AG09319 (cell line): Measurements from ENCODE around the gene SLC2A4RG.
"Not testable (repeated sequence)": the region's sequence is repeated elsewhere in the genome, so short reads cannot be mapped to it uniquely, and the experiment has no call there.

ENCODE experiments used
- DNase-seq: peaks from one replicate; pipeline ENCODE4 v3.0.0-alpha.2; 2010; ENCODE audit warnings: low read depth; ENCODE audit errors: extremely low read depth
- TF ChIP-seq, protein P1 (sequence below): IDR thresholded peaks from 2 replicates; pipeline ENCODE4 v1.5.1; 2011; ENCODE audit warnings: low read depth, mild to moderate bottlenecking, inconsistent platforms, low read length, moderate library complexity

The SLC2A4RG gene

DNA sequence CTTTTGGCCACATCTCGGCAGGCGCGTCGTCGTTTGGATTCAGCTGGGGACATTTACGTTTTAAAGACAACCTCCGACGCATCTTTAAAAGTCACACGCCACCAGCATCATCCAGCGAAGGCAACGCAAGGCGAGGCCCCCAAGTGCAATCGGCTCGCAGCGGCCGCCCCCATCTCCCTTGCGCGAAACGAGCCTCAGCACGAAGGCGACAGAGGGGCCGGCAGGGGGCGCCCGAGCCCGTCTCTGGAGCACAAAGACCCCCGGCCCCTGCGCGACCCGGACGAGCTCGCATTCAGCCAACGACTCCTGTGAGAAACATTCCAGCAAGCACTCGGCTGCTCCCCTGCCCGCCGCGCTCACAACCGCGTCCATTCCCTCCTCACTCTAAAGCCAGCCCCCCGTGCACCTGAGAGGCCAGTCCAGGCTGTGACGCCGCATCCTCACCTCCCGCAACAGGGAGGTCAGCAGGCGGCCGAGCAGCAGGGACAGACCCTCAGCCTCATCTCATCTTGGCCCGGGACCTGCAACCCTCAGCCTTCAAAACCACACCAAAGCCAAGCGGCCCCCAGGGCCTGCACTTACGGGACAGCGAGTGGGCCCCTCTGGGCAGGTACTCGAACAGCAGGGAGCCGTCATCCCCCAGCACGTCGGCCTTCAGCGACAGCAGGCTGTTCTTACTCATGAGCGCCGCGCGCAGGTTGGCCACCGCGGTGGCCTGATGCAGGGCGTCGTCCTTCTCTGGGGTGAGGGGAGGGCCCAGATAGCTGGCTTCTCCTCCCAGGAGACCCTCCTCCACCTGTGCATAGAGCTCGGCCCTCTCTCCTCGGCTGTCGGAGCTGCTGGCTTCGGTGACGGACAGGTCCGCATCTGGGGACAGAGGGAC lies 35.8 kb downstream of the SLC2A4RG start:
- TF ChIP-seq, protein P1, sequence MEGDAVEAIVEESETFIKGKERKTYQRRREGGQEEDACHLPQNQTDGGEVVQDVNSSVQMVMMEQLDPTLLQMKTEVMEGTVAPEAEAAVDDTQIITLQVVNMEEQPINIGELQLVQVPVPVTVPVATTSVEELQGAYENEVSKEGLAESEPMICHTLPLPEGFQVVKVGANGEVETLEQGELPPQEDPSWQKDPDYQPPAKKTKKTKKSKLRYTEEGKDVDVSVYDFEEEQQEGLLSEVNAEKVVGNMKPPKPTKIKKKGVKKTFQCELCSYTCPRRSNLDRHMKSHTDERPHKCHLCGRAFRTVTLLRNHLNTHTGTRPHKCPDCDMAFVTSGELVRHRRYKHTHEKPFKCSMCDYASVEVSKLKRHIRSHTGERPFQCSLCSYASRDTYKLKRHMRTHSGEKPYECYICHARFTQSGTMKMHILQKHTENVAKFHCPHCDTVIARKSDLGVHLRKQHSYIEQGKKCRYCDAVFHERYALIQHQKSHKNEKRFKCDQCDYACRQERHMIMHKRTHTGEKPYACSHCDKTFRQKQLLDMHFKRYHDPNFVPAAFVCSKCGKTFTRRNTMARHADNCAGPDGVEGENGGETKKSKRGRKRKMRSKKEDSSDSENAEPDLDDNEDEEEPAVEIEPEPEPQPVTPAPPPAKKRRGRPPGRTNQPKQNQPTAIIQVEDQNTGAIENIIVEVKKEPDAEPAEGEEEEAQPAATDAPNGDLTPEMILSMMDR: peak; percentile 73
- no peak for DNase-seq

DNA sequence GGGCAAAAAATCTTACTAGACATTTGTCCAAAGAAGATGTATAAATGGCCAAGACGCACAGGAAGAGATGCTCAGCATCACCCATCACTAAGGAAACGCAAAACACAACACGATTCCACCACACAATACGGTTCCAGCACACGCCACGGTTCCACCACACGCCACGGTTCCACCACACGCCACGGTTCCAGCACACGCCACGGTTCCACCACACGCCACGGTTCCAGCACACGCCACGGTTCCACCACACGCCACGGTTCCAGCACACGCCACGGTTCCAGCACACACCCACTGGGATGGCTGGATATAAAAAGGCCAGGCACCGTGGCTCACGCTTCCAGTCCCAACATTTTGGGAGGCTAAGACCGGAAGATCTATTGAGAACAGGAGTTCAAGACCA lies 37.3 kb downstream of the SLC2A4RG start:
- not testable (repeated sequence) for DNase-seq

DNA sequence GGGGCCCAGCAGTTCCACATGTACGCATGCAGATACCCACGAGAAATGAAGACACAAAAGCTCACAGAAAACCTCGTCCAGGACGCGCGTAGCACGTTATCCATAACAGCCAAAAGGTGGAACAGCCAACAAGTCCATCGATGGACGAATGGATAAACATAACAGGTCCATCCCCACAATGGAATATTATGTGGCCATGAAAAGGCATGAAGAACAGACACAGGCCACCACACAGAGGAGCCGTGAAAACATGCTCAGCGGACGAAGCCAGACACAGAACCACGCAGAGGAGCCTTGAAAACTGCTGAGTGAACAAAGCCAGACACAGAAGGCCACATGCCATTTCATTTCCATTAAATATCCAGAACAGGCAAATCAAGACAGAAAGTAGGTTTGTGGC lies 38.0 kb downstream of the SLC2A4RG start:
- no peak for DNase-seq
- TF ChIP-seq, protein P1: no peak

DNA sequence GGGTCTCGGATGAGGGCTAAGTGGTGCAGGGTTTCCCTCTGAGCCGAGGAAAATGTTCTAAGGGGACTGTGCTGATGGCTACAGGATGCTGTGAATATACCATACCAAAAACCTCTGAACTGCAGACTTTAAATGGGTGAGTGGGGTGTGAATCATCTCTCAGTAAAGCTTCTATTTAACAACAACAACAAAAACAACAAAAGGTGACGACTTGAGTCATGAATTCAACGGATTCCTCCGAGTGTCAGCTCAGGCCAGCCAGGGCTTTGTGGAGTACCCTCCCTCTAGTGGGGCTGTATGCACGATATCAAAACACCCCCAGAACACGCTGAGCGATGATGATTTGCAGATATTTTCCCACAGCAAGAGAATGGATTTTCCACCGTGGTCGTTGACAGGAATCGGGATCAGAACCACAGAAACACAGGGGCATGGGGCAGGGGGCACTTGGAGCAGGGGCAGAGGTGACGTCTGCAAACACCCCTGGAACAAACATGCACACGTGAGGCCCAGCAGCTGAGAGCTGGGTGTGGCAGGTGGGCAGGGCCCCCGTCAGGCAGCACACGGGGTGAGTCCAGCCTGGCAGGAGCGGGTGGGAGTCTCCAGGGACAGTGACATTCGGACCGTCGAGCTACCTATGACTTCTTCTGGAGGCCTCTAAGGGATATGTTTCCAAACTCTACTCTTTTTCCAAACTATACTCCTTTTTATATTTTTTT lies 38.6 kb downstream of the SLC2A4RG start:
- TF ChIP-seq, protein P1: no peak
- no peak for DNase-seq

DNA sequence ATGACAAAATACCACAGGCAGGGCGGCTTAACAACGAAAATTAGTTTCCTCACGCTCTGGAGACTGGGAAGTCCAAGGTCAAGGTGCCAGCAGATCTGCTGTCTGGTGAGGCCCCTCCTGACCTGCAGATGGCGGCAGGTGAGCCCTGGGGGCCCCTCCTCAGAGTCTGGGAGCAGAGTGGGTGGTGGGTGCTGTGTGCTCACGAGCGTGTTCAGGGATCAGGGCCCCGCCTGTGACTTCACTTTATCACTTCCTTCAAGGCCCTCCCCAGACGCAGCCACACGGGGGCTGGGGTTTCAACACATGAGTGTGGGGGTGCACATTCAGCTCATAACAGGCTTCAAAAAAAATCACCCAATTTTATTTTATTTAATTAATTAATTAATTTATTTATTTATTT lies 39.3 kb downstream of the SLC2A4RG start:
- TF ChIP-seq, protein P1: no peak
- DNase-seq: no peak

DNA sequence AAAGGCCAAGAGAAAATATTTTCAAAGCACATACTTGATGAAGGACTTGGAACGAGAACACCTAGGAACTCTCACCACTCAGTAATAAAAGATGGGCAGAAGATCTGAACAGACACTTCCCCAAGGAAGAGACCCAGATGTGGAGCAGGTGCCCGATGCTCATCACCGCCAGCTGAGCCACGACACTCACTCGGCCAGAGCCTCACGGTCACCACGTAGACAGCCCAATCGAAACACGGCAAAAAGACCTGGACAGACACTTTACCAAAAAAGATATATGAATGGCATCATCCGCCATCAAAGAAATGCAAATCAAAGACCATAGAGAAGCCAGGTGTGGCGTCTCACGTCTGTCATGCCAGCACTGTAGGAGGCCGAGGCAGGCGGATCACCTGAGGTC lies 41.6 kb downstream of the SLC2A4RG start:
- DNase-seq: no peak
- TF ChIP-seq, protein P1: no peak

DNA sequence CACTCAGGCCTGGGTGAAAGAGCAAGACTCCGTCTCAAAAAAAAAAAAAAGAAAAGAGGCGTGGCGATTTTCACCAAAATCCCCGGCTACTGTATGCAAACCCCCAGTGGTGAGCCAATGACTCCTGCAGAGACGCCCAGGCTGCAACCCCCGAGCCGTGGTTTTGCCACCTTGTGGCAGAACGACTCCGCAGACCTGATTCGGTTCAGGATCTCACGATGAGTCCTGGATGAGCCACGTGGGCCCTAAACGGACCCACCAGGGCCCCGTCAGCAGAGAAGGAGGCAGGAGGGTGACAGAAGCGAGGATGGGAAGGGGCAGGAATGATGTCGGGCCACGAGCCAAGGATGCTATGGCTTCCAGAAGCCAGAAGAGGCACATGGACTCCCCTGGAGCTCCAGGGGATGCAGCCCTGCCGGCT lies 42.5 kb downstream of the SLC2A4RG start:
- no peak for DNase-seq
- TF ChIP-seq, protein P1: no peak
